GM21825 (cell line): Measurements from ENCODE around the gene CHADL.
"Not testable (repeated sequence)": the region's sequence is repeated elsewhere in the genome, so short reads cannot be mapped to it uniquely, and the experiment has no call there.

Experiments
- ATAC-seq: cut with Tn5 transposase; IDR thresholded peaks from one replicate; pipeline ENCODE4 v1.9.1; 2021; ENCODE audit warnings: mild to moderate bottlenecking, moderate library complexity; ENCODE audit not compliant: unreplicated experiment

The CHADL gene

GRCh38 chr22:41197038-41197972 is 43.4 kb downstream of the CHADL start:
- peak; percentile 75 for ATAC-seq

GRCh38 chr22:41193829-41194228 is 46.9 kb downstream of the CHADL start:
- ATAC-seq = no peak

GRCh38 chr22:41191467-41191866 is 49.3 kb downstream of the CHADL start:
- ATAC-seq = no peak

- ATAC-seq = no peak
Measured at GRCh38 chr22:41184679-41185078, 56.1 kb downstream of the CHADL start.

- no peak for ATAC-seq
Measured at GRCh38 chr22:41181349-41182241, 59.1 kb downstream of the CHADL start.

GRCh38 chr22:41180926-41181325 is 59.8 kb downstream of the CHADL start:
- ATAC-seq = no peak

- not testable (repeated sequence) for ATAC-seq
Measured at GRCh38 chr22:41180362-41180761, 60.4 kb downstream of the CHADL start.
